GM12891 (cell line): Measurements from ENCODE around the gene ZDHHC11B.
"Not testable (repeated sequence)": the region's sequence is repeated elsewhere in the genome, so short reads cannot be mapped to it uniquely, and the experiment has no call there.

Experiments used
- POLR2A ChIP-seq: IDR thresholded peaks from 2 replicates; pipeline ENCODE4 v1.6.1; 2011; ENCODE audit warnings: low read depth, low read length, control low read depth
- POLR2AphosphoS5 ChIP-seq: IDR thresholded peaks from 2 replicates; pipeline ENCODE4 v1.6.1; 2011; ENCODE audit warnings: low read depth, low read length, control low read depth

- not testable (repeated sequence) for TF ChIP-seq POLR2AphosphoS5, POLR2A
Measured at GRCh38 chr5:807719-808514, 23.4 kb upstream of the ZDHHC11B start.
